ENCODE data around the gene ZNF747.

Gene ZNF747

GRCh38 chr16:30510376-30510938, 24.2 kb downstream of the ZNF747 start:
- no peak for DNase-seq

GRCh38 chr16:30509081-30509765, 25.4 kb downstream of the ZNF747 start:
- no peak for DNase-seq

DNA sequence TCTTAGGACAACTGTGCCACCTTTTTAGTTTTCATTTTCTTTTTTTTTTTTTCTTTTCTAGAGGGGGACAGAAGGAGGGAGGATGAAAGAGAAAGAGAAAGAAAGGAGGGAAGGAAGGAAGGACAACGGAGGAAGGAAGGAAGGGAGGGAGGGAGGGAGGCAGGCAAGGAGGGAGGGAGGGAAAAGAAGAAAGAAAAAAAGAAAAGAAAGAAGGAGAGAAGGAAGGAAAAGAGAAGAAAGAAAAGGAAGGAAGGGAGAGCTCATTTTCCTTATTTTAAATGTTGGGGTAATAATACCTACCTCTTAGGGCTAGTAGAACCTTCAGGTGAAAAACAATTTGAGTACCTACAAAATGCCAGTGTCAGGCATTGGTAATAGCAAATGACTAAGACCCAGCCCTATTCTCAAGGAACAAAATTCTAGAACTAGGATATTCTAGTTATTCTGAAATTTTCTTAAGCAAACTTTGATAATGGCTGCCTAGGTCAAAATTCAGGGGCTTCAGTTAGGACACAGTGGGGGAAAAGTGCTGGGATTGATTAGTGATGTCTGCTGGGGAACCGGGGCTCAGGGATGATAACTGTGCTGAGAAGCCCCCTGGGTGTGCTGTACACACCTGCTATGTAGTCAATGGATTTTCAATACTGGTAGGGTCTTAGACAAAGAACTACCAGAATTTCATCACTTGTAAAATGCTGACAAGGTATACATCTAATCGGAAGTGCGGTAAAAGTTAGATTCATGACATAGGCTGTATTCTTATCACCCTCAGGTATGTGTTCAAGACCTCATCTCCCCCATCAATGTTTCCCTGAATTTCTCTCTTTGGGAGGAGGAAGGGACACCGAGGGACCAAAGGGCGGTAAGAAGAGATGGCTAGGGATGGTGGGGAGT, 31.0 kb downstream of the ZNF747 start:
- DNase-seq: no peak

GRCh38 chr16:30499284-30499683, 35.4 kb downstream of the ZNF747 start:
- DNase-seq: no peak

DNA sequence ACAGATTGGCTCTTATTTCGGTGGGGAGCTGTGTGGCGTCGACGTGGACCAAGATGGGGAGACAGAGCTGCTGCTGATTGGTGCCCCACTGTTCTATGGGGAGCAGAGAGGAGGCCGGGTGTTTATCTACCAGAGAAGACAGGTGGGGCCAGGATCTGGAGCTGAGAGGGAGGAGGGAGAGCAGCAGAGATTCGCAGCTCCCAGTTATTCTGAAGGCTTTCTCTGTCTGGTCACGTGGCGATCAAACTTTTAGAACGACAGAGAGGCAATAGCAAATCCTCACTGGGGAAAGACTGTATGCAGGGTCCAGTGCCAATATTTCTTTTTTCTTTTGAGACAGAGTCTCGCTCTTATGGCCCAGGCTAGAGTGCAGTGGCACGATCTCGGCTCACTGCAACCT, 39.9 kb downstream of the ZNF747 start:
- no peak for DNase-seq

DNA sequence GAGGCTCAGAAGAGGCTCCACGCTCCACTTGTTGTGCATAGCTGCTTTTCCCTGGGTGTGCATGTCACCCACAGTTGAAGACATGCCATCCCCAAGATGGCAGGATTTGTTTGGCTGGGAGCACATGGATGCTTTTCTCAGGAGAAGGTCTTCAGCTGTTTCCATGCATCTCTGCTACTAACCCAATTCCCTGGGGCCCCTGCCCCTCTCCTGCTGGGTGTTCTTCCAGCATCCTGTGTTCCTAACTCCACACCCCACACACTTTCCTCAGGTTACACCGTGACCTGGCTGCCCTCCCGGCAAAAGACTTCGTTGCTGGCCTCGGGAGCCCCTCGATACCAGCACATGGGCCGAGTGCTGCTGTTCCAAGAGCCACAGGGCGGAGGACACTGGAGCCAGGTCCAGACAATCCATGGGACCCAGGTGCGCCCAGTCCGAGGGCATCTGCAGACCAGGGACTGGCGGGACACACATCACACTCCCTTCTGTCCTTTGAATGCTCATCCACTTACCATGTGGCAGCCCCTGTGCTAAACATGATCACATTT, 40.6 kb downstream of the ZNF747 start:
- no peak for DNase-seq

- no peak for DNase-seq
These were observed 42.8 kb downstream of the ZNF747 start for GRCh38 chr16:30491744-30492308.

GRCh38 chr16:30491229-30491628, 43.4 kb downstream of the ZNF747 start:
- no peak for DNase-seq

DNA sequence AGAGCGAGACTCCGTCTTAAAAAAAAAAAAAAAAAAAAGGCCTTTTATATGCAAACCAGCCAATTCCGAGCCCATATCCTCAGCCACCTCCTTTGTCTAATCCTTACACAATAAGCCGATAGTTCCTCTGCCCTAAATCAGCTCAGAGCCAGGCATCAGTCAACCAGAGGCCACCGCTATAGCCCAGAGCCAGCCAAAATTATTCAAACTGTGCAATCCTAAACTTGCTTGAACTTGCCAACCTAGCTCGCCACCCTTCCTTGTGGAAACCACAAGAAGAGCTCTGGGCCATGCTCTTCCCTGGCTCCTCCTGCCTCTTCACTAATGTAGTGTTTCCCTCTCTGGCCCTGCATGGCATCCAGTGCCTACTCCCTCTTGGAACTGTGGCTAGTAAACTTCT, 44.4 kb downstream of the ZNF747 start:
- no peak for DNase-seq

- no peak for DNase-seq
These were observed 45.7 kb downstream of the ZNF747 start for GRCh38 chr16:30488764-30489605.

DNA sequence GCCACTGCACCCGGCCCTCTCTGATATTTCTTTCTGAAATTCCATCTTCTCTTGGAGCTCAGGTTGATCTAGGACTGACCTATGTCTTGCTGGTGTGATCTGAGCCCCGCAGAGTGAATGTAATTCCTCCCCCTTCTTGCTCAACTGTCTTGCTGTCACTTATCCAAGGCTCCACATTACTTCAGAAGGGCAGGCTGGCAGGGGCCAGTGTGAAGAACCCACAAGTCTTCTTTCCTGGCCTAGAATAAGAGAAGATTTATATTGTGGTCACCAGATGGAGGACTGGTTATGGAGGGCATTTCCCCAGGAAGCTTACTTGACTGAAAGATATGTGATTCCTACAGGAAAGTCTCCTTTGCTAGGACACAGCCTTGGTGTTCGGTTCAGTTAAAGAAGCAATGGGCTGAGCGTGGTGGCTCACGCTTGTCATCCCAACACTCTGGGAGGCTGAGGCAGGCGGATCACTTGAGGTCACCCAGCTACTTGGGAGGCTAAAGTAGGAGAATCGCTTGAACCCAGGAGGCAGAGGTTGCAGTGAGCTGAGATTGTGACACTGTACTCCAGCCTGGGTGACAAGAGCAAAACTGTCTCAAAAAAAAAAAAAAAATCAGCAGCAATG, 48.7 kb downstream of the ZNF747 start:
- no peak for DNase-seq

DNA sequence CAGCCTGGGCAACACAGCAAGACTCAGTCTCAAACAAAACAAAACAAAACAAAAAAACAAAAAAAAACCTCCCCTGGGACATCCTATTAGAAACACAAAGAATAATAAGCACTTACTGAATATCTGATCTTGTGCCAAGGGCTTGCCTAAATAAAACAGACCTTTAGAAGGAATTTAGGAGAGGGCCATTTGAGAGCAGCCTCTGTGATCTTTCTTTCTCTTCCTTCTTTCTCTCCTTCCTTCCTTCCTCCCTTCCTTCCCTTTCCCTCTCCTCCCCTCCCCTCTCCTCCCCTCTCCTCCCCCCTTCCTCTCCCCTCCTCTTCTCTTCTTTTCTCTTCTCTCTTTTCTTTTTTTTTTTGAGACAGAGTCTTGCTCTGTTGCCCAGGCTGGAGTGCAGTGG, 49.8 kb downstream of the ZNF747 start:
- DNase-seq: no peak

DNA sequence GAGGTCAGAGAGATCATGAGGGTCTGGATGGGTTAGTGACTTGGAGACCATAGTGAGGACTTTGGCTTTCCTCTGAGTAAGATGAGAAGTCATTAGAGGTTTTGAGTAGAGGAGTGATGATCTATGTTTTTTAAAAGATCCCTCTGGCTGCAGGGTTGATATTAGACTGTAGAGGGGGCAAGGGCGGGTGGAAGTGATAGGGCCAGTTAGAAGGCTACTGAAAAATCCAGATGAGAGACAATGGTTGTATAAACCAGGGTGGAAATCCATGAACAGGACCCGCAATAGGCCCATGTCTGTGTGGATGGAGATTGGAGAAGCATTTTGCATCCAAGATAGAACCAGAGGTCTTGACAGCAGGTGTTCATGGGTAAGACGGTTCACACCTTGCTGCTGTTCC, 52.3 kb downstream of the ZNF747 start:
- DNase-seq: no peak

DNA sequence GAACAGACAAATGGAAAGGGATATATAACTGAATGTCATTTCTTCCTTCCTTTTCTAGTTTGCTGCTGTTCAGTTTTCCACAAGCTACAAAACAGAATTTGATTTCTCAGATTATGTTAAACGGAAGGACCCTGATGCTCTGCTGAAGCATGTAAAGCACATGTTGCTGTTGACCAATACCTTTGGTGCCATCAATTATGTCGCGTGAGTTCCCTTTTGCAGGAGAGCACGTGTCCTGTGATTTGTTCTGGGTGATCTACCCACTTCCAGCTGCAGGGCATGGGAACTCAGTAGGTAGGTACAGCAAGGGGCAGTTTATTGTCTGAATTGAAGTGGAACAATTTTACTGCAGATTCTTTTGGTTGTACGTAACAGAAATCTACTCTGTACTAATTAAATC, 53.3 kb downstream of the ZNF747 start:
- no peak for DNase-seq
